Measurements from ENCODE around the gene GPR25.
"Not testable (repeated sequence)": the region's sequence is repeated elsewhere in the genome, so short reads cannot be mapped to it uniquely, and the experiment has no call there.

GPR25 gene

DNA sequence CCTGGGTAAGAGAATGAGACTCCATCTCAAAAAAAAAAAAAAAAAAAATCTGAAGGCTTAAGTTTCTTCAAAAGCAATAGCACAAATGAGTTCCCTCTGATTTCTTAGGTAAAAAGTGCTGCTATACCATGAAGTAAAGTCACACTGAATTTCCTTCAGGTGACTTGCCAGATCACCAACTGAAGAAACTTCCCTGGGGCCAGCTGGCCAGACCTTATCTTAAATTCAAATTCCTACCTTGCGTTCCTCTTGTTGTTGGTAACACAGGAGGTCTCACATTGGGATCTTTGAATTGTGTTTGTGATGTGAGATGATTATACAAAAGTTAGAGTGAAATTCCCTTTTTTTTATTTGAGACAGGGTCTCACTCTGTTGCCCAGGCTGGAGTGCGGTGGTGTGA is 33.7 kb downstream of the GPR25 start:
- H3K4me3 ChIP-seq (ENCODE audit: low read length): no peak overlapping the region
- H3K36me3 ChIP-seq (ENCODE audit: control insufficient read depth, insufficient read depth, low read length, severe bottlenecking): no peaks in the 10 kb centered on the region

DNA sequence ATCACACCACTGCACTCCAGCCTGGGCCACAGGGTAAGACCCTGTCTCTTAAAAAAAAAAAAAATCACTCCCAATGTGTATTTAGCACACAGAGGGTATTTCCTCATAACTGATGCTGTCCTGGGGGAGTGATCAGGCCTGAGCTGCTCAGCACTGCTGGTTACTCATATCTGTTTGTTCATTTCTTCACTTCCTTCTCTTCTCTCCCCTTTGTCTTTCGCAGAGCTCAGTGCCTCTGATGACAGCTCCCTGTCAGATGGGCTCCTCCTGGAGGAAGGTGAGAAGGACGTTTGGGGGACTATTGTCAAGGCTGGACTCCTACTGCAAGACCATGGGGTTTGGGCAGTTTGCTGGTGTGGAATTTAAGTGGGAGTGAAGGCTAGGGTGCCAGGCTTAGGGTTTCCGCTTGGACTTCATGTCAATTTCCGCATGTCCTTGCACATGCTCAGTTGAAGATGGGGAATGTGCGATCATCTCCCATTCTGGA is 34.9 kb downstream of the GPR25 start:
- H3K4me1 ChIP-seq (ENCODE audit: control insufficient read depth, insufficient read depth, low read length): peaks cover 8% of the 10 kb centered on the region
- no peak overlapping the region for H3K4me3 ChIP-seq (ENCODE audit: low read length)
- H3K9ac ChIP-seq (ENCODE audit: low read length): no peak overlapping the region
- no peaks in the 10 kb centered on the region for H3K9me3 ChIP-seq (ENCODE audit: control insufficient read depth, low read length)
- no peaks in the 10 kb centered on the region for H3K36me3 ChIP-seq (ENCODE audit: control insufficient read depth, insufficient read depth, low read length, severe bottlenecking)
- no peak for DNase-seq (ENCODE audit: low read depth)
- H3K27me3 ChIP-seq (replicated peaks; ENCODE audit: control insufficient read depth, insufficient read depth, low read length): peaks cover 17% of the 10 kb centered on the region

More for the DNA sequence above, 33.7 kb downstream of the GPR25 start:
- Histone ChIP-seq H3K9me3 (ENCODE audit: control insufficient read depth, low read length) (no peaks in the 10 kb centered on the region), H3K9ac (ENCODE audit: low read length) (no peak overlapping the region), H3K4me1 (ENCODE audit: control insufficient read depth, insufficient read depth, low read length) (peaks cover 8% of the 10 kb centered on the region), H3K27me3 (replicated peaks; ENCODE audit: control insufficient read depth, insufficient read depth, low read length) (peaks cover 22% of the 10 kb centered on the region)
- DNase-seq (ENCODE audit: low read depth): no peak

DNA sequence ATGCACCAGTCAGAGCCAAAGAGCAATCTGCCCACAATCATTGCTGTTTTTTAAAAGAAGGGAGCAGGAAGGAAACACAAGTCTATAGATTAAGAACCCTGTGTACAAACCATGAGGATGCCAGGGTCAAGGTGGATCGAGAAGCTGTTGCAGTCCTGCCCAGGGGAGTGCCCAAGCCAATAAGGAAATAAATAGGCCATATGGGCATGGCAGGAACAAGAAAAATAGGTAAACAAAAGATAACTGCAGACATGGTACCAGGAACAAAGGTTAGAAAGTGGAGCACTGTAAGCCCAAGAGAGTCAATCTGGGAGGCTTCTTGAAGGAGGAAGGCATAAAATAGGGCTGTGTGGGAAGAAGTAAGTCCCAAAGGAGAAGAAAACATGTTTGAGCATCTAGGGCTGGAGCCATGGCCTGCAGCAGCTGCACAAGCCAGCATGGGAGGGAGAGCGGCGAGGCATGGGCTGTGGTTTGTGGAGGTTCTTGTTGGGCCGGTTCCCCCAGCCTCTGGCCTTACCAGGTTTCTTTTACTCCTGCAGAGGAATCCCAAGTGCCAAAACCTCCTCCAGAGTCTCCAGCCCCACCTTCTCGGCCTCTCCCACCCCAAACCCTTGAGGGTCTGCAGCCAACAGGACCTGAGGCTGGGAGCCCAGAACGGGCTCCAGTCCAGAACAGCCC is 35.5 kb downstream of the GPR25 start:
- Histone ChIP-seq H3K36me3 (ENCODE audit: control insufficient read depth, insufficient read depth, low read length, severe bottlenecking) (no peaks in the 10 kb centered on the region), H3K9me3 (ENCODE audit: control insufficient read depth, low read length) (no peaks in the 10 kb centered on the region), H3K9ac (ENCODE audit: low read length) (no peak overlapping the region), H3K27me3 (replicated peaks; ENCODE audit: control insufficient read depth, insufficient read depth, low read length) (peaks cover 16% of the 10 kb centered on the region), H3K4me3 (ENCODE audit: low read length) (no peak overlapping the region), H3K4me1 (ENCODE audit: control insufficient read depth, insufficient read depth, low read length) (peaks cover 8% of the 10 kb centered on the region)
- no peak for DNase-seq (ENCODE audit: low read depth)

- Histone ChIP-seq H3K27me3 (replicated peaks; ENCODE audit: control insufficient read depth, insufficient read depth, low read length) (peaks cover 16% of the 10 kb centered on the region), H3K4me1 (ENCODE audit: control insufficient read depth, insufficient read depth, low read length) (peaks cover 8% of the 10 kb centered on the region), H3K4me3 (ENCODE audit: low read length) (no peak overlapping the region), H3K9ac (ENCODE audit: low read length) (no peak overlapping the region), H3K36me3 (ENCODE audit: control insufficient read depth, insufficient read depth, low read length, severe bottlenecking) (no peaks in the 10 kb centered on the region), H3K9me3 (ENCODE audit: control insufficient read depth, low read length) (no peaks in the 10 kb centered on the region)
- DNase-seq (ENCODE audit: low read depth): no peak
These were observed 36.3 kb downstream of the GPR25 start for GRCh38 chr1:200909071-200909470.

DNA sequence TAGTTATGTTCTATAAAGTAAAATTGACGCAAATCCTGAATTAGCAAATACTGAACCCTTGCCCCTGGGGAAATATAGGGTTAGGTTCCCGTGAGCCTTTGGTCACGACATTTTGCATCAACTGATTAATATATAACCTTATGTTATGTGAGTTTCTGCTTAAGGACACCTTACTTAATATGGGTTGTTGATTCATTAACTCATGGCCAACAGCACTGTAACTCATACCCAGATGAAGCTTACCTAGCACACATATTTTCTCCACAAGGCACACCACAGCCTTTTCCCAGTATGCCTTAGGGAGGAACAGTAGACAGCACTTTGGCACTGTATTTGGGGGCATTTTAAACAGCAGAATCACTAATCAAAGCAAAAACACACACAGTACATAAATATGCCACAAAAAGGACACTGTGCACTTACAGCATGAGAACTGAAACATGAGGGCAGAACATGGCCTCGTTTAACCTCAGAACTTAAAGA is 37.0 kb downstream of the GPR25 start:
- Histone ChIP-seq H3K4me1 (ENCODE audit: control insufficient read depth, insufficient read depth, low read length) (peaks cover 8% of the 10 kb centered on the region), H3K9ac (ENCODE audit: low read length) (no peak overlapping the region), H3K9me3 (ENCODE audit: control insufficient read depth, low read length) (no peaks in the 10 kb centered on the region), H3K27me3 (replicated peaks; ENCODE audit: control insufficient read depth, insufficient read depth, low read length) (peaks cover 13% of the 10 kb centered on the region), H3K36me3 (ENCODE audit: control insufficient read depth, insufficient read depth, low read length, severe bottlenecking) (no peaks in the 10 kb centered on the region), H3K4me3 (ENCODE audit: low read length) (no peak overlapping the region)
- DNase-seq (ENCODE audit: low read depth): no peak

GRCh38 chr1:200911361-200911760 is 38.6 kb downstream of the GPR25 start:
- Histone ChIP-seq H3K9me3 (ENCODE audit: control insufficient read depth, low read length) (no peaks in the 10 kb centered on the region), H3K27me3 (replicated peaks; ENCODE audit: control insufficient read depth, insufficient read depth, low read length) (peaks cover 16% of the 10 kb centered on the region), H3K9ac (ENCODE audit: low read length) (no peak overlapping the region), H3K4me1 (ENCODE audit: control insufficient read depth, insufficient read depth, low read length) (peaks cover 8% of the 10 kb centered on the region), H3K36me3 (ENCODE audit: control insufficient read depth, insufficient read depth, low read length, severe bottlenecking) (no peaks in the 10 kb centered on the region), H3K4me3 (ENCODE audit: low read length) (no peak overlapping the region)
- DNase-seq (ENCODE audit: low read depth): no peak

DNA sequence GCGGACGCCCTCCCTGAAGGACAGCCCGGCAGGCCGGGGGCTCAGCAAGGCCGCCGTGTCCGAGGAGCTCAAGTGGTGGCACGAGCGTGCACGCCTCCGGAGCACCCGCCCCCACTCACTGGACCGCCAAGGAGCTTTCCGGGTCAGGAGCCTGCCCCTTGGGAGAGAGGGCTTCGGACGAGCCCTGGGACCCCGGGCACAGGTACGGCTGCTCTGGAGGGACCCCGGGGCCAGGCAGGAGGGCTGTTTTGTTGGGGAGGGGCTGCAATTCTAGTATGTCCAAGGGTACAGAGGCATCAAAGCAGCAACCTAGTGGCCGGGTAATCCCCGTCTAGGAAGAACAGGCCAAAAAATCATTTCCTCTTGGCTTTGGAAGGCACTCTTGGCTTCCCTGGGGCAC is 39.2 kb downstream of the GPR25 start:
- not testable (repeated sequence) for H3K36me3 ChIP-seq (ENCODE audit: control insufficient read depth, insufficient read depth, low read length, severe bottlenecking); H3K4me1 ChIP-seq (ENCODE audit: control insufficient read depth, insufficient read depth, low read length); DNase-seq (ENCODE audit: low read depth); H3K9me3 ChIP-seq (ENCODE audit: control insufficient read depth, low read length); H3K9ac ChIP-seq (ENCODE audit: low read length); H3K4me3 ChIP-seq (ENCODE audit: low read length)
- peaks cover 19% of the 10 kb centered on the region for H3K27me3 ChIP-seq (replicated peaks; ENCODE audit: control insufficient read depth, insufficient read depth, low read length)

- Histone ChIP-seq H3K36me3 (ENCODE audit: control insufficient read depth, insufficient read depth, low read length, severe bottlenecking) (no peaks in the 10 kb centered on the region), H3K4me1 (ENCODE audit: control insufficient read depth, insufficient read depth, low read length) (peaks cover under 1% of the 10 kb centered on the region), H3K4me3 (ENCODE audit: low read length) (no peak overlapping the region), H3K27me3 (replicated peaks; ENCODE audit: control insufficient read depth, insufficient read depth, low read length) (peaks cover 19% of the 10 kb centered on the region), H3K9me3 (ENCODE audit: control insufficient read depth, low read length) (no peaks in the 10 kb centered on the region), H3K9ac (ENCODE audit: low read length) (no peak overlapping the region)
- DNase-seq (ENCODE audit: low read depth): no peak
These were observed 40.1 kb downstream of the GPR25 start for GRCh38 chr1:200912737-200913407.

DNA sequence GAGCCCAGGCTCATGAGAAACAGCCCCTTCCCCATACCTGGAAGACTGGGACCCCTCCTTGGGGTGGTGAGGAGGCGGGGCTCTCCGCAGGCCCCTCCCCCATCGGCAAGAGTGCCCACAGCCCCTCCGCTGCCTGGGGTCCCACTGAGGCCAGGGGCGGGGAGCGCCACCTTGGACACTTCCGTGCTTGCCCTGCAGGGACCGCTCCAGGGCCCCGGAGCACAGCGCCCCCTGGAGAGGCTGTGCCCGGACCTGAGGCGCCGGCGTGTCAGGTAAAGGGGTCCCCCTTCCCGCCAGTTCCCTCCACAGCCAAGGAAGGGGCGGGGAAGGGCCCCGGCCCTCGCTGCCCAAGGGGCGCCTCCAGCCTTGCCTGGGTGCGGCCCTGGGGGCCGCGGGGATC is 43.4 kb downstream of the GPR25 start:
- Histone ChIP-seq H3K36me3 (ENCODE audit: control insufficient read depth, insufficient read depth, low read length, severe bottlenecking) (no peaks in the 10 kb centered on the region), H3K4me3 (ENCODE audit: low read length) (no peak overlapping the region), H3K9ac (ENCODE audit: low read length) (no peak overlapping the region), H3K4me1 (ENCODE audit: control insufficient read depth, insufficient read depth, low read length) (no peaks in the 10 kb centered on the region), H3K27me3 (replicated peaks; ENCODE audit: control insufficient read depth, insufficient read depth, low read length) (peaks cover 27% of the 10 kb centered on the region), H3K9me3 (ENCODE audit: control insufficient read depth, low read length) (no peaks in the 10 kb centered on the region)
- no peak for DNase-seq (ENCODE audit: low read depth)

DNA sequence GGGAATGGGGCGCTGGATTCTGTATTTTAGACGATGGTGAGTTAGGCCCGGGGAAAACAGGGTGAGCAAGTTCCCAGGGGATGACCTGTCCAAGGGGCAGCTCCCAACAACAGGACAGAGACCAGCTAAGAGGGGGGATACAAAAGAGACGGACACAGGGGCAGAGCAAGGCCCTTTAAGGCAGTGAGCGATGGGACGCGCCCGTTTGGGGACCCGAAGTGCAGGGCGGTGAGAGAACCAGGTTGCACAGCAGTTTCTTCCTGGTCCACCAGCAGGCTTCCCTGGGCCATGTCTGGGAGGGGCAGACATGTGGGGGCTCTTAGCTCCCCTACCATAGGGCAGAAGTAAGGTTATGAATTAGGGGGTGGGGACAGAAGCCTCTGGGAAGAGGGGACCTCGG is 43.9 kb downstream of the GPR25 start:
- no peaks in the 10 kb centered on the region for H3K4me1 ChIP-seq (ENCODE audit: control insufficient read depth, insufficient read depth, low read length)
- H3K27me3 ChIP-seq (replicated peaks; ENCODE audit: control insufficient read depth, insufficient read depth, low read length): peaks cover 32% of the 10 kb centered on the region
- H3K4me3 ChIP-seq (ENCODE audit: low read length): no peak overlapping the region
- no peaks in the 10 kb centered on the region for H3K36me3 ChIP-seq (ENCODE audit: control insufficient read depth, insufficient read depth, low read length, severe bottlenecking)
- no peak for DNase-seq (ENCODE audit: low read depth)
- no peak overlapping the region for H3K9ac ChIP-seq (ENCODE audit: low read length)
- H3K9me3 ChIP-seq (ENCODE audit: control insufficient read depth, low read length): no peaks in the 10 kb centered on the region

GRCh38 chr1:200917291-200917817 is 44.6 kb downstream of the GPR25 start:
- Histone ChIP-seq H3K9me3 (ENCODE audit: control insufficient read depth, low read length) (no peaks in the 10 kb centered on the region), H3K4me1 (ENCODE audit: control insufficient read depth, insufficient read depth, low read length) (no peaks in the 10 kb centered on the region), H3K27me3 (replicated peaks; ENCODE audit: control insufficient read depth, insufficient read depth, low read length) (peaks cover 30% of the 10 kb centered on the region), H3K4me3 (ENCODE audit: low read length) (no peak overlapping the region), H3K36me3 (ENCODE audit: control insufficient read depth, insufficient read depth, low read length, severe bottlenecking) (no peaks in the 10 kb centered on the region), H3K9ac (ENCODE audit: low read length) (no peak overlapping the region)
- DNase-seq (ENCODE audit: low read depth): no peak

Measured in adipocyte (in vitro differentiated cells).